Neural cell (in vitro differentiated cells): Measurements from ENCODE around the gene ZNF316. TPM values are rescaled to one million over a fixed set of nuclear protein-coding genes. Genes with fewer than 3 reads are reported as not detected.

Source experiments
- H2AFZ ChIP-seq: fragments of 200-600, 300-800 bp; sonication (generic), shearing (Covaris generic); 2 replicates; pipeline ENCODE4 v1.6.0; 2014; ENCODE audit warnings: low read depth, mild to moderate bottlenecking, antibody characterized with exemption, low read length, moderate library complexity
- H3F3A ChIP-seq: fragments of 200-600 bp; shearing (Covaris generic); 2 replicates; pipeline ENCODE4 v1.6.1; 2016; ENCODE audit warnings: mild to moderate bottlenecking, moderate library complexity, mixed read lengths, antibody characterized with exemption, low read length; ENCODE audit not compliant: insufficient read depth, poor library complexity, severe bottlenecking
- H3K27ac ChIP-seq: fragments of 200-600, 300-800 bp; sonication (generic), shearing (Covaris generic); 2 replicates; pipeline ENCODE4 v1.5.1; 2014; ENCODE audit warnings: mild to moderate bottlenecking, low read length, moderate library complexity
- H3K27me3 ChIP-seq: fragments of 300-800, 200-600 bp; sonication (generic), shearing (Covaris generic); 2 replicates; pipeline ENCODE4 v1.6.0; 2014; ENCODE audit warnings: mild to moderate bottlenecking, low read depth, low read length, moderate library complexity; ENCODE audit not compliant: insufficient read depth
- H3K36me3 ChIP-seq: fragments of 300-800, 200-600 bp; sonication (generic), shearing (Covaris generic); 2 replicates; pipeline ENCODE4 v1.5.1; 2014; ENCODE audit warnings: mild to moderate bottlenecking, antibody characterized with exemption, low read length, moderate library complexity; ENCODE audit not compliant: insufficient read depth
- H3K4me2 ChIP-seq: fragments of 300-800, 200-600 bp; sonication (generic), shearing (Covaris generic); 2 replicates; pipeline ENCODE4 v1.6.0; 2014; ENCODE audit warnings: mild to moderate bottlenecking, low read length
- H3K4me3 ChIP-seq: fragments of 300-800, 200-600 bp; sonication (generic), shearing (Covaris generic); 2 replicates; pipeline ENCODE4 v1.5.1; 2014; ENCODE audit warnings: mild to moderate bottlenecking, low read length, moderate library complexity
- H3K79me2 ChIP-seq: fragments of 200-600 bp; shearing (Covaris generic); replicated peaks from 2 replicates; pipeline ENCODE4 v1.6.0; 2014; ENCODE audit warnings: mild to moderate bottlenecking, low read length, moderate library complexity; ENCODE audit not compliant: insufficient read depth
- H3K9ac ChIP-seq: fragments of 300-800, 200-600 bp; sonication (generic), shearing (Covaris generic); 2 replicates; pipeline ENCODE4 v1.6.1; 2016; ENCODE audit warnings: mild to moderate bottlenecking, low read length, mixed read lengths
- H3K9me2 ChIP-seq: fragments of 200-600 bp; shearing (Covaris generic); 2 replicates; pipeline ENCODE4 v1.6.1; 2016; ENCODE audit warnings: mild to moderate bottlenecking, low read length, mixed read lengths; ENCODE audit not compliant: insufficient read depth
- H3K9me3 ChIP-seq: fragments of 200-600, 300-800 bp; sonication (generic), shearing (Covaris generic); 2 replicates; pipeline ENCODE4 v1.6.1; 2016; ENCODE audit warnings: mild to moderate bottlenecking, mixed run types, low read length, moderate library complexity, mixed read lengths
- H4K20me1 ChIP-seq: fragments of 200-600 bp; shearing (Covaris generic); 2 replicates; pipeline ENCODE4 v1.6.1; 2016; ENCODE audit warnings: mild to moderate bottlenecking, mixed run types; ENCODE audit not compliant: insufficient read depth
- CTCF ChIP-seq: fragments of 450-650 bp; IDR thresholded peaks from 2 replicates; pipeline ENCODE4 v1.5.1; 2014; ENCODE audit warnings: antibody characterized with exemption, mild to moderate bottlenecking, moderate library complexity; ENCODE audit not compliant: poor library complexity, severe bottlenecking
- EP300 ChIP-seq: fragments of 450-650 bp; conservative IDR thresholded peaks from 2 replicates; pipeline ENCODE4 v1.6.1; 2014; ENCODE audit warnings: antibody characterized with exemption, mild to moderate bottlenecking, moderate library complexity; ENCODE audit not compliant: poor library complexity, severe bottlenecking
- EZH2 ChIP-seq: fragments of 200-600, 300-800 bp; shearing (Covaris generic), sonication (generic); IDR thresholded peaks from 2 replicates; pipeline ENCODE4 v1.6.1; 2014; ENCODE audit warnings: antibody characterized with exemption, low read length, borderline replicate concordance, mild to moderate bottlenecking; ENCODE audit not compliant: insufficient read depth, poor library complexity, severe bottlenecking
- MXI1 ChIP-seq: fragments of 450-650 bp; conservative IDR thresholded peaks from 2 replicates; pipeline ENCODE4 v1.6.1; 2014; ENCODE audit warnings: antibody characterized with exemption, mild to moderate bottlenecking; ENCODE audit not compliant: poor library complexity, severe bottlenecking
- POLR2AphosphoS5 ChIP-seq: IDR thresholded peaks from 2 replicates; pipeline ENCODE4 v1.6.1; 2012
- RAD21 ChIP-seq: fragments of 450-650 bp; conservative IDR thresholded peaks from 2 replicates; pipeline ENCODE4 v1.6.1; 2014; ENCODE audit warnings: antibody characterized with exemption, mild to moderate bottlenecking, moderate library complexity
- REST ChIP-seq: IDR thresholded peaks from 2 replicates; pipeline ENCODE4 v1.6.1; 2012; ENCODE audit warnings: borderline replicate concordance
- SMC3 ChIP-seq: fragments of 450-650 bp; conservative IDR thresholded peaks from 2 replicates; pipeline ENCODE4 v1.6.1; 2014; ENCODE audit warnings: antibody characterized with exemption, mild to moderate bottlenecking, moderate library complexity; ENCODE audit not compliant: poor library complexity
- TAF1 ChIP-seq: IDR thresholded peaks from 2 replicates; pipeline ENCODE4 v1.6.1; 2012; ENCODE audit warnings: low read depth
- polyA plus RNA-seq: library from polyadenylated mRNA; depleted of rRNA; stranded (reverse); fragments of >200 nt; gene quantifications from 2 replicates; pipeline ENCODE4 v1.2.3, GENCODE V29; 2014

ZNF316 gene
- polyA plus RNA-seq, 1 donor from 2014 or later, result 22.2 TPM

GRCh38 chr7:6616854-6617643, 20.1 kb upstream of the ZNF316 start:
- no peak for TF ChIP-seq REST
- TF ChIP-seq CTCF, result no peak
- TF ChIP-seq EP300, result no peak
- TF ChIP-seq MXI1, result no peak
- no peak for TF ChIP-seq SMC3
- no peak for TF ChIP-seq POLR2AphosphoS5
- TF ChIP-seq RAD21, result no peak
- TF ChIP-seq EZH2, result no peak
- TF ChIP-seq TAF1, result no peak
- no peak overlapping the region for H3K27ac ChIP-seq
- no peaks in the 10 kb centered on the region for H4K20me1 ChIP-seq
- H3K9me2 ChIP-seq, result no peaks in the 10 kb centered on the region
- no peaks in the 10 kb centered on the region for H3K27me3 ChIP-seq
- no peak overlapping the region for H3K4me3 ChIP-seq
- H3K36me3 ChIP-seq, result no peaks in the 10 kb centered on the region
- H3K79me2 ChIP-seq, result no peaks in the 10 kb centered on the region
- no peaks in the 10 kb centered on the region for H3K9me3 ChIP-seq
- no peaks in the 10 kb centered on the region for H3F3A ChIP-seq
- H2AFZ ChIP-seq, result no peak overlapping the region
- peak overlapping the region; percentile 1 for H3K9ac ChIP-seq
- H3K4me2 ChIP-seq, result no peak overlapping the region

- TF ChIP-seq REST (no peak), MXI1 (no peak), RAD21 (no peak), TAF1 (no peak), CTCF (no peak), EP300 (no peak), SMC3 (no peak), POLR2AphosphoS5 (no peak)
- Histone ChIP-seq H3F3A (no peaks in the 10 kb centered on the region), H3K9ac (no peak overlapping the region), H2AFZ (no peak overlapping the region), H3K4me3 (no peak overlapping the region), H3K79me2 (no peaks in the 10 kb centered on the region), H3K9me3 (no peaks in the 10 kb centered on the region), H4K20me1 (no peaks in the 10 kb centered on the region), H3K27me3 (no peaks in the 10 kb centered on the region), H3K9me2 (no peaks in the 10 kb centered on the region), H3K4me2 (no peak overlapping the region), H3K36me3 (no peaks in the 10 kb centered on the region), H3K27ac (no peak overlapping the region)
Observed at GRCh38 chr7:6618621-6619020, 18.5 kb upstream of the ZNF316 start.
